GM13977 (cell line): ENCODE results near the gene ACIN1.

Source experiments
- DNase-seq: peaks from one replicate; pipeline ENCODE4 v3.0.0; 2012; ENCODE audit warnings: low spot score
- CTCF ChIP-seq: IDR thresholded peaks from 2 replicates; pipeline ENCODE4 v1.5.1; 2012; ENCODE audit warnings: mild to moderate bottlenecking, control low read depth; ENCODE audit not compliant: insufficient read depth; ENCODE audit errors: extremely low read depth, missing control alignments
- in situ Hi-C: fragments of 300-500 bp; cut with MboI; formaldehyde crosslinking; loops from one replicate; pipeline ENCODE4 v1.12.0; 2022; ENCODE audit warnings: low sequenced_read_pairs, low pct_unique_long_range_greater_than_20kb, mixed read lengths, inconsistent platforms; ENCODE audit not compliant: unreplicated experiment

ACIN1 gene

GRCh38 chr14:23094666-23095195 lies at the start of gene ACIN1:
Gene ACIN1 (minus strand): TSS chr14:23095136. CDS start chr14:23095112, 24 bp downstream.
- no peak for TF ChIP-seq CTCF
- DNase-seq = peak; percentile 77

GRCh38 chr14:23143911-23144310 lies 49.0 kb upstream of the ACIN1 start:
- DNase-seq = no peak
- in situ Hi-C loops = no loop called here
- no peak for TF ChIP-seq CTCF

More at GRCh38 chr14:23094666-23095195, at the start of gene ACIN1:
- in situ Hi-C loops = no loop called here

GRCh38 chr14:23142826-23143225 lies 47.9 kb upstream of the ACIN1 start:
- DNase-seq = no peak
- in situ Hi-C loops = no loop called here

GRCh38 chr14:23141706-23142444 lies 46.9 kb upstream of the ACIN1 start:
- TF ChIP-seq CTCF = no peak
- in situ Hi-C loops = no loop called here
- DNase-seq = no peak

More at GRCh38 chr14:23142826-23143225, 47.9 kb upstream of the ACIN1 start:
- no peak for TF ChIP-seq CTCF

- TF ChIP-seq CTCF = no peak
- DNase-seq = no peak
- in situ Hi-C loops = no loop called here
Measured at GRCh38 chr14:23140371-23140770, 45.4 kb upstream of the ACIN1 start.

- in situ Hi-C loops = no loop called here
- DNase-seq = no peak
- TF ChIP-seq CTCF = no peak
Measured at GRCh38 chr14:23139874-23140273, 44.9 kb upstream of the ACIN1 start.
